ENCODE measurements around the gene ITPR1.
A peak's percentile ranks its signal among the peaks of the same experiment; 100 is the strongest.

ITPR1 gene

GRCh38 chr3:4492208-4493013 lies 737 bp upstream of the ITPR1 start:
- Histone ChIP-seq H3K9ac (ENCODE audit: low read length) (peak overlapping the region; percentile 63), H3K4me1 (ENCODE audit: insufficient read depth, low read length) (peaks cover 25% of the 10 kb centered on the region)

GRCh38 chr3:4493941-4494894 lies 1.1 kb downstream of the ITPR1 start:
- peak overlapping the region; percentile 54 for H3K9ac ChIP-seq (ENCODE audit: low read length)
- H3K4me1 ChIP-seq (ENCODE audit: insufficient read depth, low read length), result peaks cover 25% of the 10 kb centered on the region
- H3K4me3 ChIP-seq (ENCODE audit: low read depth in 1 of 2, low read length in 2 of 2), result peak overlapping the region; percentile 63 to 89
- peak overlapping the region; percentile 83 for H3K27ac ChIP-seq (ENCODE audit: low read depth, low read length)
- no peaks in the 10 kb centered on the region for H3K9me3 ChIP-seq (ENCODE audit: low read length)
- no peaks in the 10 kb centered on the region for H3K27me3 ChIP-seq (ENCODE audit: control insufficient read depth in 1 of 2, insufficient read depth in 2 of 2, low read length in 2 of 2)
- H3K36me3 ChIP-seq (ENCODE audit: insufficient read depth, low read length), result no peaks in the 10 kb centered on the region

More at GRCh38 chr3:4492208-4493013, 737 bp upstream of the ITPR1 start:
- H3K9me3 ChIP-seq (ENCODE audit: low read length), result no peaks in the 10 kb centered on the region
- no peaks in the 10 kb centered on the region for H3K36me3 ChIP-seq (ENCODE audit: insufficient read depth, low read length)
- peak overlapping the region; percentile 75 for H3K27ac ChIP-seq (ENCODE audit: low read depth, low read length)
- H3K27me3 ChIP-seq (ENCODE audit: control insufficient read depth in 1 of 2, insufficient read depth in 2 of 2, low read length in 2 of 2), result no peaks in the 10 kb centered on the region
- H3K4me3 ChIP-seq (ENCODE audit: low read depth in 1 of 2, low read length in 2 of 2), result peak overlapping the region; percentile 63 to 89

- Histone ChIP-seq H3K27me3 (ENCODE audit: control insufficient read depth in 1 of 2, insufficient read depth in 2 of 2, low read length in 2 of 2) (no peaks in the 10 kb centered on the region), H3K9ac (ENCODE audit: low read length) (peak overlapping the region; percentile 27), H3K4me3 (ENCODE audit: low read depth in 1 of 2, low read length in 2 of 2) (peak overlapping the region; percentile 63 to 89), H3K36me3 (ENCODE audit: insufficient read depth, low read length) (peaks cover 4% of the 10 kb centered on the region), H3K27ac (ENCODE audit: low read depth, low read length) (peak overlapping the region; percentile 66), H3K4me1 (ENCODE audit: insufficient read depth, low read length) (peaks cover 25% of the 10 kb centered on the region), H3K9me3 (ENCODE audit: low read length) (no peaks in the 10 kb centered on the region)
Measured at GRCh38 chr3:4494895-4495264, 1.7 kb downstream of the ITPR1 start.

- peaks cover 4% of the 10 kb centered on the region for H3K36me3 ChIP-seq (ENCODE audit: insufficient read depth, low read length)
- H3K27ac ChIP-seq (ENCODE audit: low read depth, low read length), result peak overlapping the region; percentile 66
- peak overlapping the region; percentile 63 to 89 for H3K4me3 ChIP-seq (ENCODE audit: low read depth in 1 of 2, low read length in 2 of 2)
- H3K4me1 ChIP-seq (ENCODE audit: insufficient read depth, low read length), result peaks cover 25% of the 10 kb centered on the region
- no peaks in the 10 kb centered on the region for H3K27me3 ChIP-seq (ENCODE audit: control insufficient read depth in 1 of 2, insufficient read depth in 2 of 2, low read length in 2 of 2)
- H3K9me3 ChIP-seq (ENCODE audit: low read length), result no peaks in the 10 kb centered on the region
- no peak overlapping the region for H3K9ac ChIP-seq (ENCODE audit: low read length)
Measured at GRCh38 chr3:4495294-4496086, 2.3 kb downstream of the ITPR1 start.

- Histone ChIP-seq H3K4me3 (ENCODE audit: low read depth in 1 of 2, low read length in 2 of 2) (no peak overlapping the region), H3K9ac (ENCODE audit: low read length) (no peak overlapping the region), H3K27ac (ENCODE audit: low read depth, low read length) (no peak overlapping the region), H3K27me3 (ENCODE audit: control insufficient read depth in 1 of 2, insufficient read depth in 2 of 2, low read length in 2 of 2) (no peaks in the 10 kb centered on the region), H3K4me1 (ENCODE audit: insufficient read depth, low read length) (peaks cover 25% of the 10 kb centered on the region), H3K36me3 (ENCODE audit: insufficient read depth, low read length) (peaks cover 9% of the 10 kb centered on the region), H3K9me3 (ENCODE audit: low read length) (no peaks in the 10 kb centered on the region)
Measured at GRCh38 chr3:4496087-4496452, 2.9 kb downstream of the ITPR1 start.

GRCh38 chr3:4497005-4497692 lies 4.0 kb downstream of the ITPR1 start:
- H3K9me3 ChIP-seq (ENCODE audit: low read length), result no peaks in the 10 kb centered on the region
- H3K4me1 ChIP-seq (ENCODE audit: insufficient read depth, low read length), result peaks cover 16% of the 10 kb centered on the region
- H3K27ac ChIP-seq (ENCODE audit: low read depth, low read length), result no peak overlapping the region
- H3K27me3 ChIP-seq (ENCODE audit: control insufficient read depth in 1 of 2, insufficient read depth in 2 of 2, low read length in 2 of 2), result no peaks in the 10 kb centered on the region
- H3K36me3 ChIP-seq (ENCODE audit: insufficient read depth, low read length), result peaks cover 15% of the 10 kb centered on the region
- H3K4me3 ChIP-seq (ENCODE audit: low read depth in 1 of 2, low read length in 2 of 2), result no peak overlapping the region
- no peak overlapping the region for H3K9ac ChIP-seq (ENCODE audit: low read length)

GRCh38 chr3:4497843-4498324 lies 4.7 kb downstream of the ITPR1 start:
- no peak overlapping the region for H3K27ac ChIP-seq (ENCODE audit: low read depth, low read length)

GRCh38 chr3:4498446-4498845 lies 5.3 kb downstream of the ITPR1 start:
- H3K4me3 ChIP-seq (ENCODE audit: low read depth in 1 of 2, low read length in 2 of 2), result no peak overlapping the region
- H3K9me3 ChIP-seq (ENCODE audit: low read length), result no peaks in the 10 kb centered on the region
- no peak overlapping the region for H3K9ac ChIP-seq (ENCODE audit: low read length)
- H3K36me3 ChIP-seq (ENCODE audit: insufficient read depth, low read length), result peaks cover 15% of the 10 kb centered on the region
- H3K27me3 ChIP-seq (ENCODE audit: control insufficient read depth in 1 of 2, insufficient read depth in 2 of 2, low read length in 2 of 2), result no peaks in the 10 kb centered on the region
- H3K27ac ChIP-seq (ENCODE audit: low read depth, low read length), result no peak overlapping the region
- H3K4me1 ChIP-seq (ENCODE audit: insufficient read depth, low read length), result peaks cover 16% of the 10 kb centered on the region

More at GRCh38 chr3:4497843-4498324, 4.7 kb downstream of the ITPR1 start:
- H3K4me3 ChIP-seq (ENCODE audit: low read depth in 1 of 2, low read length in 2 of 2), result no peak overlapping the region
- H3K4me1 ChIP-seq (ENCODE audit: insufficient read depth, low read length), result peaks cover 16% of the 10 kb centered on the region
- H3K9ac ChIP-seq (ENCODE audit: low read length), result no peak overlapping the region
- H3K27me3 ChIP-seq (ENCODE audit: control insufficient read depth in 1 of 2, insufficient read depth in 2 of 2, low read length in 2 of 2), result no peaks in the 10 kb centered on the region
- peaks cover 15% of the 10 kb centered on the region for H3K36me3 ChIP-seq (ENCODE audit: insufficient read depth, low read length)
- H3K9me3 ChIP-seq (ENCODE audit: low read length), result no peaks in the 10 kb centered on the region

- no peak overlapping the region for H3K4me3 ChIP-seq (ENCODE audit: low read depth in 1 of 2, low read length in 2 of 2)
- H3K36me3 ChIP-seq (ENCODE audit: insufficient read depth, low read length), result peaks cover 15% of the 10 kb centered on the region
- H3K9me3 ChIP-seq (ENCODE audit: low read length), result no peaks in the 10 kb centered on the region
- no peak overlapping the region for H3K27ac ChIP-seq (ENCODE audit: low read depth, low read length)
- no peak overlapping the region for H3K9ac ChIP-seq (ENCODE audit: low read length)
- H3K4me1 ChIP-seq (ENCODE audit: insufficient read depth, low read length), result peaks cover 27% of the 10 kb centered on the region
- no peaks in the 10 kb centered on the region for H3K27me3 ChIP-seq (ENCODE audit: control insufficient read depth in 1 of 2, insufficient read depth in 2 of 2, low read length in 2 of 2)
Measured at GRCh38 chr3:4501437-4501836, 8.3 kb downstream of the ITPR1 start.

- no peaks in the 10 kb centered on the region for H3K9me3 ChIP-seq (ENCODE audit: low read length)
- no peak overlapping the region for H3K9ac ChIP-seq (ENCODE audit: low read length)
- peaks cover 15% of the 10 kb centered on the region for H3K36me3 ChIP-seq (ENCODE audit: insufficient read depth, low read length)
- no peaks in the 10 kb centered on the region for H3K27me3 ChIP-seq (ENCODE audit: control insufficient read depth in 1 of 2, insufficient read depth in 2 of 2, low read length in 2 of 2)
- no peak overlapping the region for H3K4me3 ChIP-seq (ENCODE audit: low read depth in 1 of 2, low read length in 2 of 2)
- H3K4me1 ChIP-seq (ENCODE audit: insufficient read depth, low read length), result peaks cover 31% of the 10 kb centered on the region
- H3K27ac ChIP-seq (ENCODE audit: low read depth, low read length), result no peak overlapping the region
Measured at GRCh38 chr3:4501927-4502326, 8.8 kb downstream of the ITPR1 start.
